ENCODE measurements around the gene LRRC8C.

DNA sequence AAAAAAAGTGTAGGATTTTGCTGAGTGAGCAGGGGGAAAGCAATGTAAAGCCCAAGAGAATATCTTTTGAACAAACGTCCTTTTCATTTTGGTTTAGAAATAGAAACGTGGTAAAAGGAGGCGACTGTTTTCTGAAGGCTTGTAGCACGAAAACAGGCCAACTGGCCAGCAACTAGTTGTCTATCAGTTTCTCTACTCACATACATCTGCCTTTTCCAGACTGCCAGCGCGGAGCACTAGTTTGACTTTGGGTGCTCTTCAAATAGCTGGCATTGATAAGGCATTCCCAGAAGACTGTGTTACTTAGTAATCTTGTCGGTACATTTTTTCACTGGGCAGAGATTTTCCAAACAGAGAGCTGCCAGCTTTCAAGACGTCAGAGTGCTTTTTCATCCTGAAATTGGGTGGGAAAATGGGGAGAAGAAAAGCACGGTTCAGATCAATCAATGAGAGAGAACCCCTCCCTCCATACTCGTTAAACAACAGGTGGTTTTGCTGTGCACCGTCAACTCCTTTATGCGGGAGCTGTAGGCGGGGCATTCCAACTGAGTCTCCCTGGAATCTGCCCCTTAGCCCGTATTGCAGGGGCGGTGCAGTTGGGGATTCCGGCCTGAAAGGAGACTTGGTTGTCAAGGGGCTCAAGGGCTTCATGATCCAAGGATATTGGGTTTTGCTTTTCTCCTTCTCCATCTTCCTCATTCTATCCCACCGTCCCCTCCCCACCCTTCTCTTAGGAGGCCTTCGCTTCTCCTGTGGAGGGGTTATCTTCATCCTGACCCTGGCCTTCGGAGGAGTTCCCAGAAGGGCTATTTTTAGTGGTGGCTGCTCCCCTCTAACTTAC lies 884 bp upstream of the LRRC8C start:
- TF ChIP-seq, protein P1, sequence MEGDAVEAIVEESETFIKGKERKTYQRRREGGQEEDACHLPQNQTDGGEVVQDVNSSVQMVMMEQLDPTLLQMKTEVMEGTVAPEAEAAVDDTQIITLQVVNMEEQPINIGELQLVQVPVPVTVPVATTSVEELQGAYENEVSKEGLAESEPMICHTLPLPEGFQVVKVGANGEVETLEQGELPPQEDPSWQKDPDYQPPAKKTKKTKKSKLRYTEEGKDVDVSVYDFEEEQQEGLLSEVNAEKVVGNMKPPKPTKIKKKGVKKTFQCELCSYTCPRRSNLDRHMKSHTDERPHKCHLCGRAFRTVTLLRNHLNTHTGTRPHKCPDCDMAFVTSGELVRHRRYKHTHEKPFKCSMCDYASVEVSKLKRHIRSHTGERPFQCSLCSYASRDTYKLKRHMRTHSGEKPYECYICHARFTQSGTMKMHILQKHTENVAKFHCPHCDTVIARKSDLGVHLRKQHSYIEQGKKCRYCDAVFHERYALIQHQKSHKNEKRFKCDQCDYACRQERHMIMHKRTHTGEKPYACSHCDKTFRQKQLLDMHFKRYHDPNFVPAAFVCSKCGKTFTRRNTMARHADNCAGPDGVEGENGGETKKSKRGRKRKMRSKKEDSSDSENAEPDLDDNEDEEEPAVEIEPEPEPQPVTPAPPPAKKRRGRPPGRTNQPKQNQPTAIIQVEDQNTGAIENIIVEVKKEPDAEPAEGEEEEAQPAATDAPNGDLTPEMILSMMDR (IDR thresholded peaks at IDR 0.05 in 2 of 3, conservative IDR thresholded peaks at IDR 0.05 in 1 of 3; ENCODE audit: borderline replicate concordance in 1 of 3, insufficient read depth in 1 of 3, low read depth in 2 of 3, low read length in 2 of 3), result no peak
- TF ChIP-seq, protein P2, sequence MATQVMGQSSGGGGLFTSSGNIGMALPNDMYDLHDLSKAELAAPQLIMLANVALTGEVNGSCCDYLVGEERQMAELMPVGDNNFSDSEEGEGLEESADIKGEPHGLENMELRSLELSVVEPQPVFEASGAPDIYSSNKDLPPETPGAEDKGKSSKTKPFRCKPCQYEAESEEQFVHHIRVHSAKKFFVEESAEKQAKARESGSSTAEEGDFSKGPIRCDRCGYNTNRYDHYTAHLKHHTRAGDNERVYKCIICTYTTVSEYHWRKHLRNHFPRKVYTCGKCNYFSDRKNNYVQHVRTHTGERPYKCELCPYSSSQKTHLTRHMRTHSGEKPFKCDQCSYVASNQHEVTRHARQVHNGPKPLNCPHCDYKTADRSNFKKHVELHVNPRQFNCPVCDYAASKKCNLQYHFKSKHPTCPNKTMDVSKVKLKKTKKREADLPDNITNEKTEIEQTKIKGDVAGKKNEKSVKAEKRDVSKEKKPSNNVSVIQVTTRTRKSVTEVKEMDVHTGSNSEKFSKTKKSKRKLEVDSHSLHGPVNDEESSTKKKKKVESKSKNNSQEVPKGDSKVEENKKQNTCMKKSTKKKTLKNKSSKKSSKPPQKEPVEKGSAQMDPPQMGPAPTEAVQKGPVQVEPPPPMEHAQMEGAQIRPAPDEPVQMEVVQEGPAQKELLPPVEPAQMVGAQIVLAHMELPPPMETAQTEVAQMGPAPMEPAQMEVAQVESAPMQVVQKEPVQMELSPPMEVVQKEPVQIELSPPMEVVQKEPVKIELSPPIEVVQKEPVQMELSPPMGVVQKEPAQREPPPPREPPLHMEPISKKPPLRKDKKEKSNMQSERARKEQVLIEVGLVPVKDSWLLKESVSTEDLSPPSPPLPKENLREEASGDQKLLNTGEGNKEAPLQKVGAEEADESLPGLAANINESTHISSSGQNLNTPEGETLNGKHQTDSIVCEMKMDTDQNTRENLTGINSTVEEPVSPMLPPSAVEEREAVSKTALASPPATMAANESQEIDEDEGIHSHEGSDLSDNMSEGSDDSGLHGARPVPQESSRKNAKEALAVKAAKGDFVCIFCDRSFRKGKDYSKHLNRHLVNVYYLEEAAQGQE (IDR thresholded peaks at IDR 0.05; ENCODE audit: low read depth), result no peak
- TF ChIP-seq POLR2AphosphoS5 (IDR thresholded peaks at IDR 0.05; ENCODE audit: low read depth, low read length) (no peak), POLR2A (IDR thresholded peaks at IDR 0.05; ENCODE audit: borderline replicate concordance, extremely low read depth, insufficient read depth, insufficient read length) (no peak), ZNF274 (IDR thresholded peaks at IDR 0.05; ENCODE audit: low read depth, low read length) (no peak), SIN3A (IDR thresholded peaks at IDR 0.05; ENCODE audit: low read depth) (no peak), YY1 (IDR thresholded peaks at IDR 0.05; ENCODE audit: extremely low read depth, insufficient replicate concordance, low read depth, low read length) (no peak), JUND (IDR thresholded peaks at IDR 0.05) (no peak), CEBPB (IDR thresholded peaks at IDR 0.05; ENCODE audit: low read depth) (no peak), TCF7L2 (IDR thresholded peaks at IDR 0.05; ENCODE audit: borderline replicate concordance, extremely low read depth, insufficient read depth, insufficient read length) (no peak)
- TF ChIP-seq, protein P3, sequence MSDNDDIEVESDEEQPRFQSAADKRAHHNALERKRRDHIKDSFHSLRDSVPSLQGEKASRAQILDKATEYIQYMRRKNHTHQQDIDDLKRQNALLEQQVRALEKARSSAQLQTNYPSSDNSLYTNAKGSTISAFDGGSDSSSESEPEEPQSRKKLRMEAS (IDR thresholded peaks at IDR 0.05), result no peak

All from HCT116 (cell line).